ENCODE results near the gene RAP1A.
"Not testable (repeated sequence)": the region's sequence is repeated elsewhere in the genome, so short reads cannot be mapped to it uniquely, and the experiment has no call there.

RAP1A gene

GRCh38 chr1:111665497-111665896, 45.9 kb downstream of the RAP1A start:
- DNase-seq (ENCODE audit: low read depth): no peak

- DNase-seq (ENCODE audit: low read depth): no peak
Measured at GRCh38 chr1:111666828-111667227, 47.2 kb downstream of the RAP1A start.

GRCh38 chr1:111669268-111669667, 49.7 kb downstream of the RAP1A start:
- DNase-seq (ENCODE audit: low read depth): no peak

- DNase-seq (ENCODE audit: low read depth): no peak
Measured at GRCh38 chr1:111671852-111672251, 52.3 kb downstream of the RAP1A start.

GRCh38 chr1:111672331-111672730, 52.7 kb downstream of the RAP1A start:
- DNase-seq (ENCODE audit: low read depth): no peak

- DNase-seq (ENCODE audit: low read depth): no peak
Measured at GRCh38 chr1:111677604-111678003, 58.0 kb downstream of the RAP1A start.

GRCh38 chr1:111679541-111679940, 60.0 kb downstream of the RAP1A start:
- no peak for DNase-seq (ENCODE audit: low read depth)

GRCh38 chr1:111680212-111680800, 60.7 kb downstream of the RAP1A start:
- not testable (repeated sequence) for DNase-seq (ENCODE audit: low read depth)

GRCh38 chr1:111685293-111686153, 65.9 kb downstream of the RAP1A start:
- DNase-seq (ENCODE audit: low read depth): not testable (repeated sequence)

- no peak for DNase-seq (ENCODE audit: low read depth)
Measured at GRCh38 chr1:111690306-111690617, 70.7 kb downstream of the RAP1A start.

GRCh38 chr1:111691886-111692285, 72.3 kb downstream of the RAP1A start:
- DNase-seq (ENCODE audit: low read depth): no peak

GRCh38 chr1:111695801-111696200, 76.2 kb downstream of the RAP1A start:
- no peak for DNase-seq (ENCODE audit: low read depth)

GRCh38 chr1:111696330-111696729, 76.7 kb downstream of the RAP1A start:
- no peak for DNase-seq (ENCODE audit: low read depth)

- no peak for DNase-seq (ENCODE audit: low read depth)
Measured at GRCh38 chr1:111699268-111699667, 79.7 kb downstream of the RAP1A start.

- DNase-seq (ENCODE audit: low read depth): no peak
Measured at GRCh38 chr1:111702504-111703050, 83.0 kb downstream of the RAP1A start.

GRCh38 chr1:111704240-111704639, 84.7 kb downstream of the RAP1A start:
- DNase-seq (ENCODE audit: low read depth): no peak

- DNase-seq (ENCODE audit: low read depth): no peak
Measured at GRCh38 chr1:111704776-111705175, 85.2 kb downstream of the RAP1A start.

- no peak for DNase-seq (ENCODE audit: low read depth)
Measured at GRCh38 chr1:111705841-111706240, 86.3 kb downstream of the RAP1A start.

GRCh38 chr1:111706921-111707320, 87.3 kb downstream of the RAP1A start:
- no peak for DNase-seq (ENCODE audit: low read depth)

GRCh38 chr1:111707906-111708305, 88.3 kb downstream of the RAP1A start:
- no peak for DNase-seq (ENCODE audit: low read depth)

- no peak for DNase-seq (ENCODE audit: low read depth)
Measured at GRCh38 chr1:111709986-111710385, 90.4 kb downstream of the RAP1A start.

- no peak for DNase-seq (ENCODE audit: low read depth)
Measured at GRCh38 chr1:111716333-111716732, 96.7 kb downstream of the RAP1A start.

GRCh38 chr1:111717450-111717849, 97.9 kb downstream of the RAP1A start:
- DNase-seq (ENCODE audit: low read depth): no peak

GRCh38 chr1:111719135-111719534, 99.5 kb downstream of the RAP1A start:
- DNase-seq (ENCODE audit: low read depth): no peak
